ENCODE data around the gene TGFBR3.
"Not testable (repeated sequence)": the region's sequence is repeated elsewhere in the genome, so short reads cannot be mapped to it uniquely, and the experiment has no call there.

TGFBR3 gene

DNA sequence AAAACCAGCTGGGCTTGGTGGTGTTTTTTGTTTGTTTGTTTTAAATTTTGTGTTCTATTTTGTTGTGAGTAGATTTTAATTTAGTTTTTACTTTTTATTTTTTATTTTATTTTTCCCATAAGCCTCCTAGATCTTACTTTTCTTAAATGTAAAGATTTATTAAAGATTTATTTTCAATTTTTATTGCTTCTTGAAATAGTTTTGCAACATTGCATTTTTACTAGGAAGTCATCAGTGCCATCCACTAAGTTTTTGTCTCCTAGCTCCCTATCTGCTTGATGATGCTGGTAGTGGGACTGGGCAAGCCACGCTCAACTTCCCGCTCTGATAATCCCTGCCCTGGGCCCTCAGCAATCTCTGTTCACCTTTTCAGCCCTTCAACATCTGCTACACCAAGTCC, 209.9 kb downstream of the TGFBR3 start:
- no peak for DNase-seq

DNA sequence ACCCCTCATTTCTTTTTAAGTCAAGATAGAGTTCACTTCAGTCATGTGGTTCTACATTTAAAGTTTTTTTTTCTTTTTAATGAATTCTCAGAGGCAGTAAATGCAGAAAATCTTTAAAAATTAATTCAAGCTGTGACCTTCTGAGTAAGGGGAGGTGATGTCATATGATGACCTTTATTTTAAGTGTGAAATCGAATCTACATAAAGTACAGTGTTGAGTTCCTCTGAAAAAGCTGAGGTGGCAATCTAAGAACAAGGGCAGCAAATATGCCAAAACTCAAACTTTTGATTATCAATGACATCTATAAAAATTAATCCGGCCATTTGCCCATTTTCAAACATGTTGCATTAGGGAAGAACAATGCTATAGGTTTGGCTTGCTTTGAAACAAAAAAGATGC, 211.8 kb downstream of the TGFBR3 start:
- DNase-seq, result no peak

DNA sequence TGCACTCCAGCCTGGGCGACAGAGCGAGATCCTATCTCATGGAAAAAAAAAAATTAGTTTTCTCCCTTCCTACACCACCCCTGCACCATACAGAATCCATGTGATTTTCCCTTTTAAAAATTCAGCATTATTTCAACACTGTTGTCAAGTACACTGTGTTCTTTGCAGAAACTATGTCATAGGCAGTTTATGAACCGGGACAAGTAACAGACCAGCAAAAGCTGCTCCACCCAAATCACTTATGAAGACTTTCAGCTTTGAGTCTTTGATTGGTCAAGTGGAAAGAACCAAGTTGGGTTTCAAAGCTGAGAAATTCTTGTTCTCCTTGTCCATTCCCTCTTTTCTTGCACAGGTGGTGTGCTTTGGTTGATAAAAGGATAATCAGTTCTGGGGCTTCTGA, 212.3 kb downstream of the TGFBR3 start:
- DNase-seq, result no peak

DNA sequence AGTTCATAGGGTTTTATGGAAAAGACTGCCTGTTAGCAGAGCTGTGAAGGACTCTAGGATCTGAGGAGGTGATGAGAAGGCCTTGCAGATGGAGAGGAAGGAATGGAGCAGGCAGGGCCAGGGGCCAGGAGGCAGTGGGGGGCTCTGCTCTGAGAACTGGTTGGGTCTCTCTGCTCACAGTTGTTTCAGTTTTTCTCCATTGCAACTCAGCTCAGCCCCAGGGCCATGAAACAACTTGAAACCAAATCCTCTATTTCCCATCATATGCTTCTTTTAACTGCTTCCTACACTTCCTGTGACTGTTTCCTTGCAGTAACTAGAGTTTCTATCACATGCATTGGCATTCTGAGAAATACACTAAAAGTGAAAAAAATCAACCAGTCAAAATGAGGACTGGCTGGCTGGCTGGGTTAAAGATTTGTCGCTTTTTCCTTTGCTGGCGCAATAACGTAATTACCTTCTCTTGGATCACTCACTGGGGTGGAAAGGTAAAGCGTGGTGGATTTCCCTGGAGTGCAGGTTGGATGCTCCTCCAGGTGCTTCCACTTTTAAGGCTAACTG, 213.3 kb downstream of the TGFBR3 start:
- DNase-seq, result peak; percentile 3

DNA sequence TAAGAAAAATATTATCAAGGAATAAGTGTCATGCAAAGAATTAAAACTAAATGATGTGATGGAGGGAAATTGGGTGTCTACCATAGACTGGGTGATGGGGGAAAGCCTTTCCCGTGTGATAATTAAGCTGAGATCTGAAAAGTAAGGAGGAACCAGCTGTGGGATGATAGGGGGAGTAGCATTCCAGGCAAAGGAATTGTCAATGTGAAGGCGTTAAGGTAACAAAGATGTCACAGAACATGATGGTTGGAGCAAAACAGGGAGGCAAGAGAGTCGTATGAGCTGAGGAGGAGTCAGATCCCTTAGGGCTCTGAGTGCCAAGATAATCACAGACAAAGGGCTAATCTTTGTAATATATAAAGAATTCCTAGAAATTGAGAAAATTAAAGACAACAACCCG, 215.2 kb downstream of the TGFBR3 start:
- no peak for DNase-seq

DNA sequence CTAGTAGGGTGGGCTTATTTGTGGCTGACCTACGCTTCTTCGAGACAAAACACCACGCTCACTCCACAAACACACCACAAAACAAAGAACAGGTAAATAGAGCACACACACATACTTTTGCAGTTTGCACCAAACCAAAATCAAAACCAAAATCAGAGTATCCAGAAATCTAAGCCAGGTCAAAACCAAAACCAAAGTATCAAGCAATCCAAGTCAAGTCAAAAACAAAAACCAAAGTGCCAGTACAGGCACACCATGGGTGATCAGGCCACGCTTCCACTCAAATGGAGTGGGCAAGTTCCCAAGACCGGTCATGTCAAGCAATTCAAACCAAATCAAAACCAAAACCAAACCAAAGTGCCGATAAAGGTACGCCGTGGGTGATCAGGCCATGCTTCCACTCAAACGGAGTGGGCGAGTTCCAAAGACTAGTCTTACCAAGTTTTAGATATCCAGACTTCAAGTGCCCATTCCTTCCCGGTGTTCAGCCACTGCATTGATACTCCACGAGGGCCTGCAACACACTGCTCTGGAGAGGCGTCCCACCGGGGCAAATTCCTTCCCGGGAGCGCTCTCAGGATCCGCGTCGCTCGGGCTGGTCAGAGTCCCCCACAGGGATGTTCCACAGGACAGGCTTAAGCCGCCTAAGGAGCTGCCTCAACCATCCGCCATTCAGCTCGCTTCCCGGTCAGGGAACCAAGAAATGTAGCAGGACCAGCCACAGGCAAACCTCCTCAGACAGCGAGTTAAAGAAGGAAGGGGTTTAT, 216.2 kb downstream of the TGFBR3 start:
- no peak for DNase-seq

DNA sequence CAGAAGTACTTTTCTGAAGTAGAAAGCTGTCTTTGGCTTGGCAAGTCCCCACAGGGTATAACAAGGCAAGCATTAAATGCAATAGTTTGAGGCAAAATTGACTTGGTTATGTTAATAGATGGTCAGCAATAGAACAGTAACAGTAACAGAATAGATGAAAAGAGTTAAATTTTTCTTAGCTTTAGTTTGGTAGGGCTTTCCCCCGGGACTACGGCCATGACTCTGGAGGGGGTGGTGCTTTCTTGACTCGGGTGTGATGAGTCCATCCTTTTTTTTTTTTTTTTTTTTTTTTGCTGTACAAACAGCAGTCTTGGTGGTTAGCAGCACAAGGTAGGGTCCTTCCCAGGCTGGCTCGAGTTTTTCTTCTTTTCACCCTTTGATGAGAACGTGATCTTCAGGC, 219.3 kb downstream of the TGFBR3 start:
- not testable (repeated sequence) for DNase-seq

DNA sequence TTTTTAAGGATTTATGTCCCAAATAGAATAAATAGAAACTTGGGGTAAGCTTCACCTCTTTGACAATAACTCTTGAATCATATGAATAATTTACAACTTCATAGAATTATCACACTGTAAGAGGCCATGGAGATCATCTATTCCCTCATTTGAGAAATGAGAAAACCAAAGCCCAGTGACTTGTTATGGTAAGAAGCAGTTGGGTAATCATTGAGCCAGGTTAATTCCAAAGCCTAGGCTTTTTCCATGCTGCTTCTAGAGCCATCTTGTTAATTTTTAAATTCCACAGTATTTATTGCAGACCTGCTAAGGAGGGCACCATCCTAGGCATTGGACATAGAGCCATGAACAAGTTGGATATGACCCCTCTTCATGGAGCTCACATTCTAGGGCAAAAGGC, 224.8 kb downstream of the TGFBR3 start:
- DNase-seq, result no peak

DNA sequence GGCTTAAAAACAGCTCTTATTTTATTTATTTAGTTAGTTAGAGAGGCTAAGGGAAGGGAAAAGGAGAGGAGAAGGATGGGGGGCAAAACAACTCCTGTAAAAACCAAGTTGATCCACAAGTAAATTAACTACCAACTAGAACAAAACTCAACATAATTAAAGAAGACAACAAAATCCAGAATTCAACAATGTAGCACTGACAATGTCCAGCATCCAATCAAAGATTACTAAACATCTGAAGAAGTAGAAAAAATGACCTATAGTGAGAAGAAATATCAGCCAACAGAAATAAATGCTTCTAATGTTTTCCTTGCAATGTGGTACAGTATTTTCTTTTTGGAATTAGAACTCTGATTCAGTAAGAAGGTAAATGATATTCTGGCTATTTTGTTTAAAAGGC, 225.2 kb downstream of the TGFBR3 start:
- no peak for DNase-seq

DNA sequence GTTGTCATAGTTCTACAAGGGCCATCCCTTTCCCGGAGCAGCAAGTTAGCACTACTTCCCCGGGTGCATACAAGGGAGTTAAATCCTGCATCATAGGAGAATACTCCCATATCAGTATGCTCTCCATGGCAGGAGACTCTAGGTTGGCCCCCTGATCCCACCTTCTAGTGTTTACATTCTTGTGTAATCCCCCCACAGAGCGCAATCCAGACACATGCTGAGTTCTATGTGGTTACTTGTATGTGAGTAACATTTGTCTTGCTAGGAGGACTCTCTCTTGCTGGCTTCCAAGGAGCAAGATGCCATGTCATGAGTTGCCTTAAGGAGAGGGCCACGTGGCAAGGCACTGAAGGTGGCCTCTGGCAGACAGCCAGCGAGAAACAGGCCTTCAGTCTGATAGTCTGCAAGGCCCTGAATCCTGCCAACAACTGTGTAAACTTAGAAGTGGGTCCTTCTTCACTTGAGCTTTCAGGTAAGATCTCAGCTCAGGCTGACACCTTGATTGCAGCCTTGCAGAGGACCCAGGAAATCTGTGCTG, 230.0 kb downstream of the TGFBR3 start:
- no peak for DNase-seq

DNA sequence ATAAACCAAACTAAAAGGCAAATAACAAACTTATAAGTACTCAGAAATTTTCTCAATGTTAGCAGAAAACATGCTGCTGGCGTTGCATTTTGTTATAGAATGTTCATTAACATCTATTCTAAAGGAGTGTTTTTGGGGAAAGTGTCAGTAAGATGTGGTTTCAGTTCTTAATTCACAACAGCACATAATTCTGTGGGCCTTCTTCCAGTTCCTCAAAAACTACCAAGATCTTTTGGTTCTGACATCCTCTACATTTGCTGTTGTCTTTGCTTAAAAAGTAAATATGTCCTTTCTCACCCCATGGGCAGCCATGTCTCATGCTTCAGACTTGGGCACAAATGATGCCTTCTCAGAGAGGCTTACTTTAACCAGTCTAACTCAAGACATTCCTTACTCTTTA, 232.8 kb downstream of the TGFBR3 start:
- DNase-seq, result no peak

DNA sequence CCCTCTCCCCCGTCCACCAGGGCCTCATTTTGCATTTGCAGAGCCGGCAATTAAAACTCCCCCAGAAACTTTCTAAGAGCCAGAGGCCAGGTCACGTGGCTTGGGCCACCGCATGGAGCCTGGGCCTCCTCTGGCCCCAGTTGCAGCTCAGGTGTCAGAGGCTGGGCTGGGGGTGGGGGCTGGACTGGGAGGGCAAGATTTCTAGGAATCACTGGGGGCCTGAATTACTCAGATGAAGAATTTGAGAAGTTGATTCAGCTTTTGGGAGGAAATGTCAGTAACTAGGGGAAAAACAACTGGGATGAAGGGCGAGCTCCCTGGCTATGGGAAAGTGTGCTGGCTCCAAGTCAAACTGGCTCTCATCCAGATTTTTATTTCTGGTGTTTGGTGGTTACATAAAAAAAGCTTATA, 234.3 kb downstream of the TGFBR3 start:
- DNase-seq, result no peak

DNA sequence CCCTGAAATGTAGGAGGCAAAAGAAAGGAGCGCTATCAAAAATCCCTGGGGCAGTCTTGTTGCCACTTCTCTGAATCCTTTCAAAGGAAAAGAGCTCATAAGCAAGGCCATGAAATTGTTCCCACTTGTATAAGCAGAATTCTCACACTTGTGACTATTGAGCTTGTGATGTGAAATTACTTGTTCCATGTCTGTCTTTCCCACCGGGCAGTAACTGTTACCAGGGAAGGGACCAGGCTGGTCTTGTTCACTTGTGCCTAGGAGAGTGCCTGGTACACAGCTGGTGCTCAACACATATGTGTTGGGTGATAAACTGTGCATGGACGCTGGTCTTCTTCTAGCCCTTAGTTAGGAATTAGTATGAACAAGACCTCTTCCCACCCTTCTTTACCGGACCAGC, 234.7 kb downstream of the TGFBR3 start:
- DNase-seq, result no peak

DNA sequence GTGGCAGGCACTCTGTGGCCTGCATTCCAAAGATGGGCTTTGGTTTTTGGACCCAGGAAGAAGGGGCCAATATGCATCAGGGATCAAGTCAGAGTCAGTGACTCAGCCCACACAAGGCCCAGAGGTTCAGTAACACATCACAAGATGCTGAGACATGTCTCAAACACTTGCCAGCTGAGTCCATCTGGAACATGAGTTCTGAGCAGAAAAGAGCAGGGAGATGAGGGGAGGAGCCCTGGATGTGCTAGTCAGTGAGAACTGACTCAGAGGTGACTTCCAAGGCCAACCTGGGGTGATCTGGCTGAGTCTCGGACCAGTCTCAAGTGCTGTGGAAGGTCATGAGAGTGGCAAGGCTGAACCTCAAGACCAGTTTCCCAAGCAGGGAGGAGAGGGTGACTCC, 235.2 kb downstream of the TGFBR3 start:
- no peak for DNase-seq

DNA sequence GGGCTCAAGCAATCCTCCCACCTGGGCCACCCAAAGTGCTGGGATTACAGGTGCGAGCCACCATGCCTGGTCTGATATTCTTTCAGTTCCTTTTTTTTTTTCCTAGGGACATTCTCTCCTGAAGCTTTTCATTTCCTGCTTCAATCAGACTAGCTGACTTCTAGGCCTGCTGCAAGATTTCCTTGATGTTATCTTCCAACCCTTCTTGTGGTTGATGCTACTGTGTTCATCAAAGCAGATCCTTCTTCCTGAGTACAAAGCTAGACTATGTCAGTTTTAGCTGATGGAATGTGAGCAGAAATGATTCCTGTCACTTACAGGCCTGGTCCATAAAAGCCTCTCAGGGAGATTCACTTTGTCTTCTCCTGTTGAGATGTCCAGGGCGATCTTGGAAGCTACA, 238.9 kb downstream of the TGFBR3 start:
- DNase-seq, result no peak

DNA sequence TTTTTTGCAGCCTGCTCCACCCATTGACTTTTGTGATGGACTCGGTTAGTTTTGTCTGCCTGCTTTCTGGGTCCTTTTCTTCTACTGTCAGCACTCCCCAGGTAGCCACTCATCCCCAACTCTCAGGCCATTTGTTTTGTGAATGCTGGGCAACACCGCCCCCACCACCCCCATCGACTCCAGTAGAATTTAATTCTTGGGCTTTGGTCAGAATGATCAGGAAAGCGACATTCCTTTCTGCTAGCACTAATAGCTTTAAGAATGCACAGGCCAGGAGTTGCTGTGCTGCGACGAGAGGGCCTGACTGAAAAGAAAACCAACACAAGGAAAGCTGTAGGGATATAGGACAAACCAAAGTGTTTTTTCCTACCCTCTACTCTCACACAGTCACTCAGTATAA, 240.9 kb downstream of the TGFBR3 start:
- DNase-seq, result no peak

DNA sequence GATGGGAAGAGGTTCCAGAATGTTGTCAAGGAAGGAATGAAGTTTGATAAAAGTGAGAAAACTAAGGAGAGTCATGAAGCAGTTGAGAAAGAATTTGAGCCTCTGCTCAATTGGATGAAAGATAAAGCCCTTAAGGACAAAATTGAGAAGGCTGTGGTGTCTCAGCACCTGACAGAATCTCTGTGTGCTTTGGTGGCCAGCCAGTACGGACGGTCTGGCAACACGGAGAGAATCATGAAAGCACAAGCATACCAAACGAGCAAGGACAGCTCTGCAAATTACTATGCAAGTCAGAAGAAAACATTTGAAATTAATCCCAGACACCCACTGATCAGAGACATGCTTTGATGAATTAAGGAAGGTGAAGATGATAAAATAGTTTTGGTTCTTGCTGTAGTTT, 242.5 kb downstream of the TGFBR3 start:
- DNase-seq, result no peak

DNA sequence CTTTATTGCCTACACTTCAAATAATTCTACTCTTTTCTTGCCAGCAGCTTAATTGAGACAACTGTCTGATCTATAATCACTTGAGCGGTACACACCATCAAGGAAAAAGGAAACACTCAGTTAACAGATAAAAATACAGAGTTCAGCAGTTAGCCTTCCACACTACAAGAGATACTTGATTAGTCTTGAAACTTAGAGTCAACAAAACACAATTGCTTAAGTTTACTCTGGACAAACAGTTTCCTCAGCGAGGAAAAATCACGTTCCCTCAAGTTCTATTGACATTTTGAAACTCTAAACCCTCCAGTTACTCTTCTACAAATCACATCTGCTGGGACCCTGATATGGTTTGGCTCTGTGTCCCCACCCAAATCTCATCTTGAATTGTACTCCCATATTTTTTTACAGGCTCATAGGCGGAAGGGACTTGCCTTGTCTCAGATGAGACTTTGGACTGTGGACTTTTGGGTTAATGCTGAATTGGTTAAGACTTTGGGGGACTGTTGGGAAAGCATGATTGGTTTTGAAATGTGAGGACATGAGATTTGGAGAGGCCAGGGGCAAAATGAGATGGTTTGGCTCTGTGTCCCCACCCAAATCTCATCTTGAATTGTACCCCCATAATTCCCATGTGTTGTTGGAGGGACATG, 244.9 kb downstream of the TGFBR3 start:
- no peak for DNase-seq

DNA sequence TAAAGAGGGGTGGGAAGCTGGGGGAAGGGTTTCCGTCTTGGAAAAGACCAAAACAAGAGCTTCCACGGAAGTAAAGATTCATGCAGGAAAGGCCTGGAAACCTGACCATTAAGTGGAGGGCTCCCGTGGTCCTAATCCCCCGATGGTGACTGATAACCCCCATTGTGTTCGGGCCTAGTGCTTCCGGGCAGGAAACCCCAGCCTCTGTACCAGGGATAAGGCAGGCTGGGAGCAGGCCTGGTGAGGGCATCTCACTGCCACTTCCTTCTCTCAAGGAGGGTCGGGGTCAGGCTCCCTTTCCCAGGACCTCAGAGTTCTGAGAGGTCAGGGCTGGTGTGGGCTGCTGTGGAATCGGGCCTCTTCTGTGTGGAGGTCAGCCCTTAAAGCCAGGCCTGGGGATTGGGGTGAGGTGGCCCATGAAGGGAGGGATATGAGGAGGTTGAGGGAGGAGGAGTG, 248.4 kb downstream of the TGFBR3 start:
- DNase-seq, result no peak

DNA sequence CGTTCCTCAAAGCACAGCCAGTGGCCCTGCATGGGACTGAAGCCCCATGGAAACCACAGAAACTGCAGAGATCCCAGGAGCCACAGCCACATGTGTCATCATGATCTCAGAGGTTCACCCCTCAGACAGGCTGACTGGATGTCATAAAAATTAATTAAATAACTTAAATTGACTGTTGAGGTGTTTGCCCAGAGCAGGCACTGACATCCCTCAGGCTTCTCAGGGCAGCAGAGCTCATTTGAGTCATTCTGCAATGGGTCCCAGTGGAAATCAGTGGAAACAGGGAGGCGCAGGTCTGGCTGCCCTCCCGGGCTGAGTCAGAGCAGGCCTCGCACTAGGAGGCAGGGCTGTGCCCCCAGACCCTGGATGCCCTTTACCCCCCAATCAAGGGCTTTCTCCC, 250.2 kb downstream of the TGFBR3 start:
- no peak for DNase-seq

DNA sequence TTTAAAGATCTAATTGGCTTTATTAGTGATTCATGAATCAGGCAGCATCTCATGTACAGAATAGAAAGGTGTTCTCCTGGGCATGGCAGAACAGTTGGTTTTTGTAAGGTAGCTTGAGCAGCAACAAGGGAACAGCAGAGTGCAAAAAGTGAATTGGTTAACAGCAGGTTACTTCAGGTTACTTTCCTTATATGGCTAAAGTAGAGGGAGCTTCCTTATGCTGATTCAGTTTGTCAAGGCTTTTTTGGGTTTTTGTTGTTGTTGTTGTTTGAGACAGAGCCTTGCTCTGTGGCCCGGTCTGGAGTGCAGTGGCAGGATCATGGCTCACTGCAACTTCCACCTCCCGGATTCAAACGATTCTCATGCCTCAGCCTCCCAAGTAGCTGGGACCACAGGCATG, 252.5 kb downstream of the TGFBR3 start:
- DNase-seq, result no peak

DNA sequence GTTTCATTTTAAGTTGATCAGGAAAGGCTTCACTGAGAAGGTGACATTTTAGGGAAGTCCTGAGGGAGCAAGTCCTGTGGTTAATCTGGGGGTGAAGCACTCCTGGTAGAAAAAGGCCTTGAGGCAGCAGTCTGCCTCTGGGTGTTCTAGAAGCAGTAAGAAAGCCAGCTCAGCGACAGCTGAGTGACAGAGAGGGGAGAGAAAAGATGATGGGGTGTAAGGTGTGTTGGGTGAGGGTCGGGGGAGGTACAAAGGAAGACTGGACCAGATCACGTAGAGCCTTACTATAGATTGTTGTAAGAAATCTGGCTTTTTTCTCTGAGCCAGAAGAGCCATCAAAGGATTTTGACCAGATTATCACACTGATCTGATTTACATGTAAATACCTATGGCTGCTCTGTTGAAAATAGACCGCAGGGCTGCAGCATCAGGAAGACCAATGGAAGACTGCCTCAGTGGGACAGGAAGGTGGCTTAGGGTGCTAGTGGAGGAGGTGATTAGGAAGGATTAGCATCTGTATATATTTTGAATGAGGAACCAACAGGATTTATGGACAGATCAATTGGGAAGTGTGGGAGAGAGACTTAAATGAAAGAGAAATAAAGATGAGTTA, 254.1 kb downstream of the TGFBR3 start:
- DNase-seq, result no peak

DNA sequence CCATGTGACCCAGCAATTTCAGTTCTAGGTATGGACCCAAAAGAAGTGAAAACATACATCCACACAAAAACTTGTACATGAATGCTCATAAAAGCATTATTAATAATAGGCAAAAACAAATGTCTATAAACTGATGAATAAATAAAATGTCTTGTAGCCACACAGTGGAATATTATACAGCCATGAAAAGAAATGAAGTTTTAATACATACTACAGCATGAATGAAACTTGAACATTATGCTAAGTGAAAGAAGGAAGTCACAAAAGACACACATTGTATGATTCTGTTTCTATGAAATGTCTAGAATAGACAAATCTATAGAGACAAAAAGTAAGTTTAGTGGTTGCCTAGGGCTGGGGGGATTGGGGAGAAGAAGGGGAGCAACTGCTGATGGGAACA, 255.1 kb downstream of the TGFBR3 start:
- DNase-seq, result no peak

Data from stimulated activated CD4-positive, alpha-beta T cell treated with anti-CD3 and anti-CD28 coated beads, Interleukin-12 subunit alpha, Interleukin-12 subunit beta, amount 100 ng/mL, for 4 hours (primary cell).